ENCODE data around the gene BRAT1.
"Not testable (repeated sequence)": the region's sequence is repeated elsewhere in the genome, so short reads cannot be mapped to it uniquely, and the experiment has no call there.

The BRAT1 gene

GRCh38 chr7:2583798-2584580 lies 28.7 kb upstream of the BRAT1 start:
- no peak for DNase-seq

DNA sequence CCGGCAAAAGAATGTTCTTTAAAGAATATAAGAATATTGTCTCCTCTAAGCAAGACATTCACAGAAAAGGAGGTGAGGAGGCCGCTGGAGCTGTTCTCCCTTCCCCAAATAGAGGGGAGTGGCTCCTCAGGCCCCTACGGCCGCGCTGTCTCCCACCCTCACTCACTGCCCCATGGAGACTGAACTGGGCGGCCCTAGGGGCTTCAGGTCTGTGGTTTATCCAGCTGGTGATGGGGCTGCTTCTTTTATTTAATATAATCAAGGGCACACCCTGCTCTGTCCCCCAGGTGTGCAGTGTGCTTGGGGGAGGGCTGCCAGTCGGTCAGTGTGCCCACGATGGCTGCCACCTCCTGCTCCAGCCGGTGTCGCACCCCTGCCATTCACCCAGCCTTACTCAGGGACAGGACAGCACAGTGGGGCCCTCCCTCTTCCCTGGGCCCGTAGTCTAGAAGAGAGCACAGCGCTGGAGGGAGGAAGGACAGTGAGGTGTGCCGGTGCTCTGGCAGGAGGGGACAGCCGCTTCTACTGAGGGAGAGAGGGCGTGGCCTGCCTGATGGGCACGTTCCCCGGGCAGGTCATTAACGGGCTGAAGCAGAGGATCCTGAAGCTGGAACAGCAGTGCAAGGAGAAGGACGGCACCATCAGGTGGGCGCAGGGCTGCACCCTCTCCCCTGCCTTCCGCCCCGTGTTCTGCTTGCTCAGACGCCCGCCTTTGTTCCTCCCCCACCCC lies 26.8 kb upstream of the BRAT1 start:
- DNase-seq, result no peak

DNA sequence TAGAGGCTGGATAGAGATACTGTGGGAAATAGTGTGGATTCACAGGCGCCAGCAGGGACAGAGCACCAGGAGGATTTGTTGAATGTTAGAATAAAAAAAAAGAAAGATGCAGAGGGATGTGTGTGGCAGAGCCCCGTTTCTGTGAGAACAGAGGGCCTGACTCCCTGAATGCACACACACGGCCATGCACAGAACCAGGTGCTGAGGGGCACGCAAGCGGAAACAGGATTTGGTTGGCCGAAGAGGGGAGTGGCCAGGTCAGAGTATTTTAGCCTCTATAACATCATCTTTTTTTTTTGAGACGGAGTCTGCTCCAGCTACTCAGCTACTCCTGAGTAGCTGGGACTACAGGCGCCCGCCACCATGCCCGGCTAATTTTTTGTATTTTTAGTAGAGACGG lies 25.3 kb upstream of the BRAT1 start:
- no peak for DNase-seq

DNA sequence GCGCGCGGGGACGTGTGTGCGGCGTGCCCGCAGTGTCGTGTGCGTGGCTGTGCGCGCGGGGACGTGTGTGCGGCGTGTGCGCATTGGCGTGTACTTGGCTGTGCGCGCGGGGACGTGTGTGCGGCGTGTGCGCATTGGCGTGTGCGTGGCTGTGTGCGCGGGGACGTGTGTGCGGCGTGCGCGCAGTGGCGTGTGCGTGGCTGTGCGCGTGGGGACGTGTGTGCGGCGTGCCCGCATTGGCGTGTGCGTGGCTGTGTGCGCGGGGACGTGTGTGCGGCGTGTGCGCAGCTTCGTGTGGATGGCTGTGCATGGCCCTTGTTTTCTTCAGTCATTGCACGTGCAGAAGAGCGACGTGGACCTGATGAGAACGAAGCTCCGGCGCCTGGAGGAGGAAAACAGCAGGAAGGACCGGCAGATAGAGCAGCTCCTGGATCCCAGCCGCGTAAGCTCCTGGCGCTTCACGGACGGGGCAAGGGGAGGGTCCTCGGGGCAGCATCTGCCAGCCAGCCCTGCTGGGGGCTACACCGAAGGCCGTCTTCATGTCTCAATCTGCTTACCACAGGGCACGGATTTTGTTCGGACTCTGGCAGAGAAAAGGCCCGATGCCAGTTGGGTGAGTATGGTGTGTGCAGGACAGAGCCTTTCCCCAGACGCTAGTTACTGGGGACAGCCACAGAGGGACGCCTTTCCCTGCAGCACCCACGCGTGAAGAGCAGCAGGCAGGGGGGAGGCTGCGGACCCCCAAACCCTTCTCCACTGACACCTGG lies 22.8 kb upstream of the BRAT1 start:
- DNase-seq, result no peak

DNA sequence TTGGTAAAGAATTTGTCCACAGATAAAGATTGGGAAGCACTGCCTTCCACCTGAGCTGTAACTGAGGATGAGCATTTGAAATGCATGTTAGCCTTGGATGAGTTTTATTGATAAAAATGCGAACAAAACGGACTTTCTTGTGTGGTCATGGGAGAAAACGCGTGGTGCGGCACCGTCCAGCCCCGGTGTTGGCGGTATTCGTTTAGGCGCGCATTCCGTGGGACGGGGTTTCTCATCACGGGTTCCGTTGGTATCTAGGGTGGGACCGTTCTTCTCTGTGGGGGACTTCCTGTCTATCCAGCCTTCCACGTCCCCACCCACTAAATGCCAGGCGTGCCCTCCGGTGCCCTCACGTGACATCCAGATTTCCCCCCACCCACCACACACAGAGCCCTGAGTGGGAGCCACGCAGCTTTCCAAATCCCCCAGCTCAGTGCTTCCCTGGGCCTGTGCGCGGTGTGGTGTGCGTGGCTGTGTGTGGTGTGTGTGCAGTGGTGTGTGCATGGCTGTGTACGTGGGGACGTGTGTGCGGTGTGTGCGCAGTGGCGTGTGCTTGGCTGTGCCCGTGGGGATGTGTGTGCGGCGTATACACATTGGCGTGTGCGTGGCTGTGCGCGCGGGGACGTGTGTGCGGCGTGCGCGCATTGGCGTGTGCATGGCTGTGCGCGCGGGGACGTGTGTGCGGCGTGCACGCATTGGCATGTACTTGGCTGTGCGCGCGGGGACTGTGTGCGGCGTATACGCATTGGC lies 21.6 kb upstream of the BRAT1 start:
- no peak for DNase-seq

DNA sequence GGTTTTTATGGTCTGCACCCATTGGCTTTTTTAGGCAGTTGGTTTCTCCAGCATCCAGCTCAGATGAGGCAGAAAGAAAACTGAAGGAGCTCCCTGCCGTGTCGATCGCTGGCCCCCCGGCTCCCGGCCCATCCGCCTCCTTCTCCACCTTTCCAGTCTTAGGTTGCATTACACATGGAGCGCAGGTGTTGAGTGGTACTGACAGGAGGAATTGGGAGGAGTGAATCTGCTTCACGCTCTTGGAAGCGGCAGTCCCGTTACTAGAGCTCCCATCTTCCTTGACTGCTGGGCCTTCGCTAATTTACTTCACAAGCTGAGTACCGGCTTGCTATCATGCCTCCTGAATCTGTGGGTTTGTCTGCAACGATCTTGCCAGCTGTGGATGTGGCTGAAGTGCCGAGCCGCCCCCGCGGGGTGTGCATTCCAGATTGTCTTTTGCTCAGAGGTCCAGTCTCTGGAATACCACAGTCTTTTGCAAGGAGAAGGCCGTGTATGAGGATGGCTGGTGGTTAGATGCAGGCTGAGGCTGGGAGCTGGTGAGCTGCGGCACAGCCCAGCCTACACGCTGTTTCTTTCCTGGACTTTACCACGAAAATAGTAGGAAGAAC lies 20.5 kb upstream of the BRAT1 start:
- no peak for DNase-seq

DNA sequence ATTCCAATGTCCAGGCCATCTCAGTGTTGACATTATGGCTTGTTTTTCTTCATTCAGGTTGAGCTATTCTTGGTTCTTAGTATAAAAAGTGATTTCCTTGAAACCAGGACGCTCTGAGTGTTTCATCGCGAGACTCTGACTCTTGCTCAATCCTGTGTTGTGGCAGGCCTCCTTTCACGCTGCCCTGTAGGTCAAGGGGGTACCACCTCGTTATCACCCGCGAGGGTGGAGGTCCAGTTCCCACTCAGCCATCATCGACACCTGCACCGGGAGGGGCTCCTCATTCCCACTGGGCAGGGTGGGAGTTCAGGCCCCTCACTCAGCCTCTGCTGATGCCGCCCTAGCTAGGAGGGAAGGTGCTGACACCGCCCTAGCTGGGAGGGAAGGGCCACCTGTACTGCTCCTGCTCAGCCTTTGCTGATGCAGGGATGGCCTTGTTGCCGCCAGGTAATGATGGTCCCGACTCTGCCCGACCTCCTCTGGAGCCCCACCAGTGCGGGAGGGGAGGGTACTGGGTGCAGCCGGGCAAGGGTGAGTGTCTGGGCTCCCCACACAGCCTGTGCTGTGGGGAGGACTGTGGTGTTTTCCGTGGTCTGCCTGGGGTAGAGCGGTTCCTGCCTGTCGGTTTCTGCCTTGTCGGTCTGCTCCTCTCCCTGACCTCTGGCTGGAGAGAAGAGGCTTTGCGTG lies 19.9 kb upstream of the BRAT1 start:
- no peak for DNase-seq

DNA sequence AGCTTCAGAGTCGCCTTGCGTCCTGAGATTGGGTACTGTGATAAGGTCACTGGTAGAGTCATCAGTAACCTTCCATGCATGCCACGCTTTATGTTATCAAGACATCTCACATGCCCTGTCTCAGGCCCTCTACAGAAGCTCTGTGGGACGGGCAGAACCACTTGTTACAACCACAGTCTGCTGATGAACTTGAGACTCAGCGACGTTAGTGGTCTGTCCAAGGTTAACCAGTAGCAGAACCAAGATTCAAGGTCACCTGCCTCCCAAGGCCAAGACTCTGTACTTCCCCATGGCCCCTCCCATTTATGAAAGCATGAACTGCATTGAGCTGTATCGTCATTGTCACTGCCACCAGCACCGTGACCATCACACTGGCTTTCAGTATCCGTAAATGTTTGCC lies 18.4 kb upstream of the BRAT1 start:
- DNase-seq, result no peak

- DNase-seq, result no peak
Observed at GRCh38 chr7:2572101-2572842, 16.9 kb upstream of the BRAT1 start.

DNA sequence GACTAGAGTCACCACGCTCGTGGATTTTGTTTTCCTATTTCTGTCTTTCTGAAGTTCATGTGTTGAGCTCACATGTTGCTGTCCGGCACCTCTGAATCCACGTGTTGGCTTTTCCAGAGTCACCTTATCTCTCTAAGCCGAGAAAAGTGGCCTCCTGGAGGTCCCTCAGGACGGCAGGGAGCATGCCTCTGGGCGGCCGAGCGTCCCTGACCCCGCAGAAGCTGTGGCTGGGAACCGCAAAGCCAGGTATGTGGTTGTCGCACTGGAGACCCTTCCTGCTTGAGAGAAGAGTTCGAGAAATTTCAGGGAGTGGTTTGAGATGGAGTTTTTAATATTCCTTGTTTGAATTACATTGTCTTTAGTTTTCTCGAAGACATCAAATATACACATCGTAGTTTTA lies 16.1 kb upstream of the BRAT1 start:
- no peak for DNase-seq

- DNase-seq, result no peak
Observed at GRCh38 chr7:2570021-2570420, 14.7 kb upstream of the BRAT1 start.

DNA sequence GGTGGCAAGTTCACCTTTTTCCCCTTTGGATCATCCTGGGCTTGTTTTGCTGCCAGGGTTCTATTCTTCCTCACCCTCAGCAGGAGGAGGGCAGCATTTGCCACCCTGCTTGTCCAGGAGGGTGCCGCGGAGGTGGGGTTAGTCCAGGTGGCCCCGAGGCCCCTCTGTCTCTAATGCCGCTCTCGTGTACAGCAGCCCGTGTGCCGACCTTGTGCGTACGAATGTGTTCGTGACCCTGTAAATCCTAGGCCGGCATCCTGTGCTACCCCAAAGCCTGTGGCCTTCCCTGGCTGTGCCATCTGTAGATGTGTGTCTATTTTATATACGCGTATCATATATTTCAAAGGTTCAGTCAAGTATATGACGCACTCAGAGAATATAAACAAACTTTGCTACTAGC lies 14.1 kb upstream of the BRAT1 start:
- no peak for DNase-seq

DNA sequence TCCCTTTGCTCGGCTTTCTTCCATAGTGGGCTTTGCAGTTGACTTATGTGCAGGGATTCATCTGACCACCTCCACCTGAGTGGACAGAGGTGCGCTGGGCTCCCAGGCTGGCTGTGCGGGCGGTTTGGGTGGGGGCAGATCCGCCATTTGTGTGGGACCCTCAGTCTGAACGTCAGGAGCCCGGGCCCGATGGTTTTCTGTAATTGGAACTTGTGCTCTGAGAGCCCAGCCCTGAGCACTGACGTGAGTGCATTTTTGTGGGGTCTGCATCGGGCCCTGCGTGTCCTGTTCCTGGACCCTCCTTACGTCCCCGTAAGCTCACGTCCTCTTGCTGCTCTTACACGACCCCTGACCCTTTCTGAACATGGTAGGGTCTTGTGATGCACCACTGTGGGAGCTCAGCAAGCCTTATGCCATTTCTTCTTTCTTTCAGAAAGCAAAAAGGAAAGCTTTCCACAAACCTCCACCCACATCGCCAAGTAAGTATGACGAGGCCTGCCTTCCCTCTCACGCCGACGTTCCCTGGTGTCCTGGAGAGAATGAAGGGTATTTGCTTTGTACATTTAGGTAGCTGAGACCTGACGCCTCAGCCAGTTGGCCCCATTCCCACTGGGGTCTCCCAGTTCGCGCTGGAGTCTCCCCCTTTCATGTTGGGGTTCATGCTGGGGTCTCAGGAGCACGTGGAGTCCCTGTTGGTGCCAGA lies 13.3 kb upstream of the BRAT1 start:
- DNase-seq, result no peak

DNA sequence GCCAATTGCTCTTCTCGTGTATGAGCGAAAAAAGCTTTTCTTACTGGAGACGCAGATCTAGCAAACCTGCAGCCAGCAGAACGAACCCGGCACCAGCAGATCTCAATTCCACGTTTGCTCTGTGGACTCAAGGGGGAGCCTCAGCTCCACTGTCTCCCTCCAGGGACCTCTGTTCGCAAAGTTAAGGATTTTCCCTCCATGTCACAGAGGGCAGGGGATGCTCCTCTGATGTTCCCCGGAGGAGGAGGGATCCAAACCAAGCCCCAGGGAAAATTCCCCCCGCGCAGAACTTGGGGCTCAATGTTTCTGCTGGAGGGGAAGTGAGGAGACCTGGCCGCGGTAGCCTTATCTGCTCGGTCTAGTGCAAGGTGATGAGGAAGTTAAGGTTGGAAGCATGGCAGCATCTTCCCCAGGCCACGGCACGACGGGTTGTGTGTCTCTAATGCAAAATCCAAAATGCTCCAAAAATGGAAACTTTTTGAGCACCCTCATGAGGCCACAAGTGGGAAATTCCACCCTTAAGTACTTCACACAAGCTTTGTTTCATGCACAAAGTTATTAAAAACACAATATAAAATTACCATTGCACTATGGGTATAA lies 12.5 kb upstream of the BRAT1 start:
- no peak for DNase-seq

- no peak for DNase-seq
Observed at GRCh38 chr7:2566890-2567678, 11.8 kb upstream of the BRAT1 start.

GRCh38 chr7:2566348-2566889 lies 11.1 kb upstream of the BRAT1 start:
- no peak for DNase-seq

DNA sequence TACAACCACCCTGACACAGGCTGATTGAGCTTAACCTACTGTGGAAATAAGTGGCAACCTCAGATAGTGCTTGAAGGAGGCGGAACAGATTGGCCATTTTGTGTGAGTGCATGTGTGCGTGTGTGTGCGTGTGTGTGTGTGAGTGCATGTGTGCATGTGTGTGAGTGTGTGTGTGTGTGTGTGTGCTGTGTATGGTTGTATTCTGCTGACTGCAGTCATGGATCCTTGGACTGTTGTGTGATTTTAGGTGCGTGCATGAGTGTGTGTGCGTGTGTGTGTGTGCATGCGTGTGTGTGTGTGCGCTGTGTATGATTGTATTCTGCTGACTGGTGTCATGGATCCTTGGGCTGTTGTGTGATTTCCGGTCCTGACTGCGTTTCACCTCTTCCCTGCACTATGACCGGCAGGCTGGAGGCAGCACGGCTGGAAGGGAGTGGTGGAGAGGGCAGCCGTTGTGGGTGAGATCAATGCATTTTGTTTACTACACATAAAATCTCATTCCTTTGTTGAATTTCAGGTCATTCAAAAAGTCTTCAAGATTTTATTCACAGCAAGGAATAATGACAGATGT lies 9.7 kb upstream of the BRAT1 start:
- no peak for DNase-seq

- not testable (repeated sequence) for DNase-seq
Observed at GRCh38 chr7:2563955-2564354, 8.6 kb upstream of the BRAT1 start.

All from NCI-H1105 treated with DMSO at 0.1 percent for 48 hours (cell line).